HCT116 (cell line): ENCODE measurements around the gene ITGAL.

Experiments
- CBX3 ChIP-seq: IDR thresholded peaks from 2 replicates; pipeline ENCODE4 v1.6.1; 2012; ENCODE audit warnings: low read depth
- CTCF ChIP-seq, 3 experiments: fragments of 200-600 bp in 1 of 3; sonication (generic) in 1 of 3; IDR thresholded peaks in 2 of 3; conservative IDR thresholded peaks in 1 of 3; 2 replicates each; pipeline ENCODE4 v1.5.1; 2012 to 2017; ENCODE audit warnings: low read depth in 2 of 3, low read length in 2 of 3, antibody characterized with exemption in 1 of 3, borderline replicate concordance in 1 of 3, control low read depth in 1 of 3, mild to moderate bottlenecking in 1 of 3, mixed read lengths in 1 of 3, mixed run types in 1 of 3, moderate library complexity in 1 of 3; ENCODE audit not compliant: insufficient read depth in 1 of 3
- EZH2 ChIP-seq: fragments of 200-600 bp; sonication (generic); IDR thresholded peaks from 2 replicates; pipeline ENCODE4 v1.6.1; 2017; ENCODE audit warnings: antibody characterized with exemption, mixed run types
- JUND ChIP-seq: IDR thresholded peaks from 2 replicates; pipeline ENCODE4 v1.6.1; 2012
- POLR2A ChIP-seq: IDR thresholded peaks from 2 replicates; pipeline ENCODE4 v1.7.0; 2011; ENCODE audit warnings: borderline replicate concordance; ENCODE audit not compliant: insufficient read depth, insufficient read length; ENCODE audit errors: extremely low read depth
- POLR2AphosphoS5 ChIP-seq: IDR thresholded peaks from 2 replicates; pipeline ENCODE4 v1.6.1; 2011; ENCODE audit warnings: mild to moderate bottlenecking, low read depth, low read length, moderate library complexity
- SIN3A ChIP-seq: IDR thresholded peaks from 2 replicates; pipeline ENCODE4 v1.6.1; 2012; ENCODE audit warnings: low read depth
- ZFX ChIP-seq: fragments of 450-650 bp; IDR thresholded peaks from 2 replicates; pipeline ENCODE4 v1.6.1; 2017
- TF ChIP-seq, protein P1 (sequence below): IDR thresholded peaks from 2 replicates; pipeline ENCODE4 v1.6.1; 2012
- TF ChIP-seq, protein P2 (sequence below): IDR thresholded peaks from 2 replicates; pipeline ENCODE4 v1.6.1; 2011; ENCODE audit warnings: mild to moderate bottlenecking, low read length, moderate library complexity; ENCODE audit not compliant: insufficient replicate concordance; ENCODE audit errors: extremely low read depth
- TF ChIP-seq, protein P3 (sequence below): IDR thresholded peaks from 2 replicates; pipeline ENCODE4 v1.6.1; 2012; ENCODE audit warnings: low read depth

DNA sequence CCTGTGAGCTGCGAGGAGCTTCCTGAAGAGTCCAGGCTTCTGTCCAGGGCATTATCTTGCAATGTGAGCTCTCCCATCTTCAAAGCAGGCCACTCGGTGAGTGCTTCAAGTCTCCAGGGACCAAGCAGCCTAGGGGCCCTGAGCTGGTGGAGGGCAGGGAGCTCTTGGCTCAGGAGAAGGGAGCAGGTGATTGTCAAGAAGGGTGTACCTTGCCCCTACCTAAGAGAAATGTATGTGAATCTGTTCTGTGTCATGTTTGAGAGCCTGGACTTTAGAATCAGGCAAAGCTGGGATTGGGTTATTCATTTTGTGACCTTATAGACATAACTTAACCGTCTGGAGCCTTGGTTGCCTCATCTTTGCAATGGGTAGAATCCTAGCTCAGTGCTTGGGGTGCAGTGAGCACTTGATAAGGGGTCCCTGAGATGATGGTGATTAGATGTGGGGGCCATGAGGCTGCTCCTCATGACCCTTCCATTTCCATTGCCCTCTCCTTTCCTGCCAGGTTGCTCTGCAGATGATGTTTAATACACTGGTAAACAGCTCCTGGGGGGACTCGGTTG, 37.9 kb downstream of the ITGAL start:
- TF ChIP-seq SIN3A (no peak), POLR2A (no peak), CTCF (IDR thresholded peaks at IDR 0.05 in 2 of 3, conservative IDR thresholded peaks at IDR 0.05 in 1 of 3; ENCODE audit: borderline replicate concordance in 1 of 3, insufficient read depth in 1 of 3, low read depth in 2 of 3, low read length in 2 of 3) (no peak), POLR2AphosphoS5 (no peak), EZH2 (no peak), CBX3 (no peak), ZFX (no peak), JUND (no peak)
- TF ChIP-seq, protein P1, sequence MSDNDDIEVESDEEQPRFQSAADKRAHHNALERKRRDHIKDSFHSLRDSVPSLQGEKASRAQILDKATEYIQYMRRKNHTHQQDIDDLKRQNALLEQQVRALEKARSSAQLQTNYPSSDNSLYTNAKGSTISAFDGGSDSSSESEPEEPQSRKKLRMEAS = no peak
- TF ChIP-seq, protein P2, sequence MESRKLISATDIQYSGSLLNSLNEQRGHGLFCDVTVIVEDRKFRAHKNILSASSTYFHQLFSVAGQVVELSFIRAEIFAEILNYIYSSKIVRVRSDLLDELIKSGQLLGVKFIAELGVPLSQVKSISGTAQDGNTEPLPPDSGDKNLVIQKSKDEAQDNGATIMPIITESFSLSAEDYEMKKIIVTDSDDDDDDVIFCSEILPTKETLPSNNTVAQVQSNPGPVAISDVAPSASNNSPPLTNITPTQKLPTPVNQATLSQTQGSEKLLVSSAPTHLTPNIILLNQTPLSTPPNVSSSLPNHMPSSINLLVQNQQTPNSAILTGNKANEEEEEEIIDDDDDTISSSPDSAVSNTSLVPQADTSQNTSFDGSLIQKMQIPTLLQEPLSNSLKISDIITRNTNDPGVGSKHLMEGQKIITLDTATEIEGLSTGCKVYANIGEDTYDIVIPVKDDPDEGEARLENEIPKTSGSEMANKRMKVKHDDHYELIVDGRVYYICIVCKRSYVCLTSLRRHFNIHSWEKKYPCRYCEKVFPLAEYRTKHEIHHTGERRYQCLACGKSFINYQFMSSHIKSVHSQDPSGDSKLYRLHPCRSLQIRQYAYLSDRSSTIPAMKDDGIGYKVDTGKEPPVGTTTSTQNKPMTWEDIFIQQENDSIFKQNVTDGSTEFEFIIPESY = no peak
- TF ChIP-seq, protein P3, sequence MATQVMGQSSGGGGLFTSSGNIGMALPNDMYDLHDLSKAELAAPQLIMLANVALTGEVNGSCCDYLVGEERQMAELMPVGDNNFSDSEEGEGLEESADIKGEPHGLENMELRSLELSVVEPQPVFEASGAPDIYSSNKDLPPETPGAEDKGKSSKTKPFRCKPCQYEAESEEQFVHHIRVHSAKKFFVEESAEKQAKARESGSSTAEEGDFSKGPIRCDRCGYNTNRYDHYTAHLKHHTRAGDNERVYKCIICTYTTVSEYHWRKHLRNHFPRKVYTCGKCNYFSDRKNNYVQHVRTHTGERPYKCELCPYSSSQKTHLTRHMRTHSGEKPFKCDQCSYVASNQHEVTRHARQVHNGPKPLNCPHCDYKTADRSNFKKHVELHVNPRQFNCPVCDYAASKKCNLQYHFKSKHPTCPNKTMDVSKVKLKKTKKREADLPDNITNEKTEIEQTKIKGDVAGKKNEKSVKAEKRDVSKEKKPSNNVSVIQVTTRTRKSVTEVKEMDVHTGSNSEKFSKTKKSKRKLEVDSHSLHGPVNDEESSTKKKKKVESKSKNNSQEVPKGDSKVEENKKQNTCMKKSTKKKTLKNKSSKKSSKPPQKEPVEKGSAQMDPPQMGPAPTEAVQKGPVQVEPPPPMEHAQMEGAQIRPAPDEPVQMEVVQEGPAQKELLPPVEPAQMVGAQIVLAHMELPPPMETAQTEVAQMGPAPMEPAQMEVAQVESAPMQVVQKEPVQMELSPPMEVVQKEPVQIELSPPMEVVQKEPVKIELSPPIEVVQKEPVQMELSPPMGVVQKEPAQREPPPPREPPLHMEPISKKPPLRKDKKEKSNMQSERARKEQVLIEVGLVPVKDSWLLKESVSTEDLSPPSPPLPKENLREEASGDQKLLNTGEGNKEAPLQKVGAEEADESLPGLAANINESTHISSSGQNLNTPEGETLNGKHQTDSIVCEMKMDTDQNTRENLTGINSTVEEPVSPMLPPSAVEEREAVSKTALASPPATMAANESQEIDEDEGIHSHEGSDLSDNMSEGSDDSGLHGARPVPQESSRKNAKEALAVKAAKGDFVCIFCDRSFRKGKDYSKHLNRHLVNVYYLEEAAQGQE = no peak
